Smooth muscle cell (in vitro differentiated cells): Measurements from ENCODE around the gene MANSC1. TPM values are rescaled to one million over a fixed set of nuclear protein-coding genes. Genes with fewer than 3 reads are reported as not detected.

Experiments used
- DNase-seq: peaks from one replicate; lab custom pipeline; 2025; ENCODE audit not compliant: unreplicated experiment; lab: John Stamatoyannopoulos, UW
- H2AFZ ChIP-seq: fragments of 200-600 bp; sonication (generic); 2 replicates; pipeline ENCODE4 v1.6.0; 2016; ENCODE audit warnings: antibody characterized with exemption, low read depth, mild to moderate bottlenecking
- H3F3A ChIP-seq: fragments of 200-600 bp; sonication (generic); 2 replicates; pipeline ENCODE4 v1.6.0; 2017; ENCODE audit warnings: antibody characterized with exemption, low read depth
- H3K27ac ChIP-seq: fragments of 200-600 bp; sonication (generic); 2 replicates; pipeline ENCODE4 v1.5.1; 2016; ENCODE audit warnings: low read depth, mild to moderate bottlenecking
- H3K27me3 ChIP-seq: fragments of 200-600 bp; sonication (generic); 2 replicates; pipeline ENCODE4 v1.6.1; 2016; ENCODE audit warnings: low read depth, mild to moderate bottlenecking
- H3K36me3 ChIP-seq: fragments of 200-600 bp; sonication (generic); 2 replicates; pipeline ENCODE4 v1.5.1; 2016; ENCODE audit warnings: low read depth
- H3K4me1 ChIP-seq: fragments of 200-600 bp; sonication (generic); 2 replicates; pipeline ENCODE4 v1.5.1; 2016; ENCODE audit warnings: low read depth
- H3K4me2 ChIP-seq: fragments of 200-600 bp; sonication (generic); 2 replicates; pipeline ENCODE4 v1.6.0; 2016; ENCODE audit warnings: mild to moderate bottlenecking
- H3K4me3 ChIP-seq: fragments of 200-600 bp; sonication (generic); 2 replicates; pipeline ENCODE4 v1.5.1; 2016; ENCODE audit warnings: mild to moderate bottlenecking
- H3K79me2 ChIP-seq: fragments of 200-600 bp; sonication (generic); 2 replicates; pipeline ENCODE4 v1.6.0; 2016; ENCODE audit warnings: low read depth, mild to moderate bottlenecking
- H3K9ac ChIP-seq: fragments of 200-600 bp; sonication (generic); 2 replicates; pipeline ENCODE4 v1.6.0; 2016; ENCODE audit warnings: low read depth
- H3K9me3 ChIP-seq: fragments of 200-600 bp; sonication (generic); replicated peaks from 2 replicates; pipeline ENCODE4 v1.5.1; 2016; ENCODE audit warnings: low read depth
- H4K20me1 ChIP-seq: fragments of 200-600 bp; sonication (generic); 2 replicates; pipeline ENCODE4 v1.6.0; 2016; ENCODE audit warnings: low read depth
- CTCF ChIP-seq: fragments of 200-600 bp; sonication (generic); IDR thresholded peaks from 2 replicates; pipeline ENCODE4 v1.5.1; 2017; ENCODE audit warnings: borderline replicate concordance, mild to moderate bottlenecking, antibody characterized with exemption; ENCODE audit not compliant: insufficient read depth, poor library complexity, severe bottlenecking
- WGBS: methylation state at CpG from one replicate; pipeline ENCODE4 v1.1.7; 2016; ENCODE audit warnings: low lambda C conversion rate; 5-methylcytosine and 5-hydroxymethylcytosine counted together
- polyA plus RNA-seq: library from polyadenylated mRNA; unstranded; fragments of >200 nt; fragmentation: Nextera tagmentation; extraction: Ambion mirVana; gene quantifications from 2 replicates; pipeline ENCODE4 v1.2.1, GENCODE V29; 2016
- total RNA-seq: library from RNA; depleted of rRNA; stranded (reverse); fragments of >200 nt; gene quantifications from 2 replicates; pipeline ENCODE4 v1.2.3, GENCODE V29; 2014

The MANSC1 gene
- total and polyA plus RNA-seq, 2 experiments from 2014 or later: 0.09 to 5.1 TPM

GRCh38 chr12:12336511-12336910 lies 13.5 kb downstream of the MANSC1 start:
- Histone ChIP-seq H3K9ac (no peak overlapping the region), H2AFZ (no peak overlapping the region), H4K20me1 (no peaks in the 10 kb centered on the region), H3K79me2 (no peaks in the 10 kb centered on the region), H3K4me1 (peaks cover 3% of the 10 kb centered on the region), H3K27ac (no peak overlapping the region), H3K4me2 (no peak overlapping the region), H3F3A (no peaks in the 10 kb centered on the region), H3K4me3 (no peak overlapping the region), H3K27me3 (no peaks in the 10 kb centered on the region), H3K36me3 (no peaks in the 10 kb centered on the region), H3K9me3 (no peaks in the 10 kb centered on the region)
- 95% methylated on average over 1 of the region's 1 CpG for WGBS
- no peak for TF ChIP-seq CTCF
- no peak for DNase-seq

GRCh38 chr12:12336049-12336411 lies 14.0 kb downstream of the MANSC1 start:
- H2AFZ ChIP-seq: no peak overlapping the region
- H3F3A ChIP-seq: no peaks in the 10 kb centered on the region
- peaks cover 5% of the 10 kb centered on the region for H3K4me1 ChIP-seq
- no peaks in the 10 kb centered on the region for H3K27me3 ChIP-seq
- DNase-seq: no peak
- H4K20me1 ChIP-seq: no peaks in the 10 kb centered on the region
- no peak for TF ChIP-seq CTCF
- H3K27ac ChIP-seq: no peak overlapping the region
- no peaks in the 10 kb centered on the region for H3K79me2 ChIP-seq
- no peaks in the 10 kb centered on the region for H3K36me3 ChIP-seq
- H3K9me3 ChIP-seq: no peaks in the 10 kb centered on the region
- H3K4me2 ChIP-seq: no peak overlapping the region
- H3K9ac ChIP-seq: no peak overlapping the region
- 77% methylated on average over 5 of the region's 5 CpGs for WGBS
- H3K4me3 ChIP-seq: no peak overlapping the region

GRCh38 chr12:12334367-12335040 lies 15.5 kb downstream of the MANSC1 start:
- H3K27ac ChIP-seq: no peak overlapping the region
- no peaks in the 10 kb centered on the region for H3K36me3 ChIP-seq
- no peak overlapping the region for H3K4me2 ChIP-seq
- no peak overlapping the region for H3K9ac ChIP-seq
- WGBS: 38% methylated on average over 10 of the region's 10 CpGs
- H4K20me1 ChIP-seq: no peaks in the 10 kb centered on the region
- H3K9me3 ChIP-seq: no peaks in the 10 kb centered on the region
- no peak for DNase-seq
- no peak overlapping the region for H3K4me3 ChIP-seq
- H3F3A ChIP-seq: no peaks in the 10 kb centered on the region
- H3K27me3 ChIP-seq: no peaks in the 10 kb centered on the region
- H2AFZ ChIP-seq: no peak overlapping the region
- peaks cover 5% of the 10 kb centered on the region for H3K4me1 ChIP-seq
- peak; percentile 79 for TF ChIP-seq CTCF
- no peaks in the 10 kb centered on the region for H3K79me2 ChIP-seq
